ENCODE data around the gene GALNT17. TPM values are rescaled to one million over a fixed set of nuclear protein-coding genes. Genes with fewer than 3 reads are reported as not detected.

The GALNT17 gene
- total and polyA plus RNA-seq, 12 donors, result 0.94 to 37.5 (median 8.1) TPM

- intact Hi-C loops (cut with DNase I), result no loop called here
- no peaks in the 10 kb centered on the region for H3K36me3 ChIP-seq (replicated peaks in 1 of 2)
- H3K4me1 ChIP-seq (replicated peaks in 1 of 2), result no peaks in the 10 kb centered on the region
- WGBS, 4 donors, result 86 to 89% (median 87%) methylated on average over 6 of the region's 6 CpGs
- no peak overlapping the region for H3K4me3 ChIP-seq
- H3K27me3 ChIP-seq, result no peaks in the 10 kb centered on the region
- DNase-seq, result no peak
- H3K9me3 ChIP-seq (replicated peaks in 1 of 3), result no peaks in the 10 kb centered on the region
- TF ChIP-seq POLR2A (IDR thresholded peaks at IDR 0.05) (no peak), CTCF (IDR thresholded peaks at IDR 0.05) (no peak)
- H3K27ac ChIP-seq, result no peak overlapping the region
Observed at GRCh38 chr7:71144963-71145362, 13.0 kb downstream of the GALNT17 start.

DNA sequence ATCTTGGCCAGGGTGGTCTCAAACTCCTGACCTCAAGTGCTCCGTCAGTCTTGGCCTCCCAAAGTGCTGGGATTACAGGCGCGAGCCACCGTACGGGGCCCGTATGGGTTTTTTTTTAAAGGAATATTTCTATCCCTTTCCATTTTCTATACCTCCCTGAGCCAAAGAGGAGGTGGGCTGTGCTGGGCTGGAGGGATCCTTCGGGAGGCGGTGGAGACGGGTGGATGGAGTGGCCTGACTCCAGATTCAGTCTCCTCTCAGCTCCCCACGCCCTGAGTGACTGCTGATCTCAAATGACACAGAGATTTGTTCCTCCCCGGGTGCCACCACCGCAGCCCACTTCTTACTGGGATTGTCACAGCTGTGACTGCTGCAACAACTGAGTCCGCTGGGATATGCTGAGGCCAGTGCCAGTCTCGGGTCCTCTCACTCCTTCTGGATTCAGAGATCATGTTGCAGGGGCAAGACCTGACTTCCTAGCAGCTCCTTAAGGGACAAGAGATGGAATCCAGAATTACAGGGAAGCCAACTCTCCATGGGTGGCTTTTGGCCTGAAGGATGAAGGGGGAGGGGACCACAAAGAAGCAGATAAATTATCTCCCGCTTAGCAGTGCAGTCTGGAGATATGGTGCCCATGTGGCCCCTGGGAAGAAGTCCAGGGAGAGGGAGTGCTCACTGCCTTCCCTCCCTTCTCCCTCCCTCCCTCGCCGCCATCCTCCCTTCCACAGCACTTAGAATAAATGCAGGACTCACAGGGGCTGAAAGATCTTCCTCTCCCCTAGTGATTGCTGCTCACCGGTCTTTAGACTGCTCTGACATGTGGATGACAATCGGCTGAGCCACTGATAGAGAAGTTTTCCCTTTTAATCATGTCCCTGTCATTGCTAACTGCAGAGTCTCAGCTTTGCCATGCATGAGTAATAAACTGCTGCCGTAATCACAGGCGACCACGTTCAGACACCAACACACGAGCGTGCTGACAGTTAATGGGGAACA, 14.3 kb downstream of the GALNT17 start:
- H3K9me3 ChIP-seq (replicated peaks in 1 of 3), result no peaks in the 10 kb centered on the region
- no peaks in the 10 kb centered on the region for H3K27me3 ChIP-seq
- peak in 3 of 7 donors; percentile 21 to 32 (median 27) for DNase-seq
- no peaks in the 10 kb centered on the region for H3K4me1 ChIP-seq (replicated peaks in 1 of 2)
- H3K36me3 ChIP-seq (replicated peaks in 1 of 2), result no peaks in the 10 kb centered on the region
- no peak for TF ChIP-seq POLR2A (IDR thresholded peaks at IDR 0.05)
- TF ChIP-seq CTCF (IDR thresholded peaks at IDR 0.05), result no peak
- no peak overlapping the region for H3K4me3 ChIP-seq
- intact Hi-C loops (cut with DNase I), result no loop called here
- WGBS, 4 donors, result 52 to 54% (median 53%) methylated on average over 21 to 24 of the region's 24 CpGs
- no peak overlapping the region for H3K27ac ChIP-seq

GRCh38 chr7:71148098-71148497, 16.2 kb downstream of the GALNT17 start:
- no peaks in the 10 kb centered on the region for H3K27me3 ChIP-seq
- intact Hi-C loops (cut with DNase I), result no loop called here
- H3K4me3 ChIP-seq, result no peak overlapping the region
- no peaks in the 10 kb centered on the region for H3K4me1 ChIP-seq (replicated peaks in 1 of 2)
- TF ChIP-seq POLR2A (IDR thresholded peaks at IDR 0.05), result no peak
- no peak for TF ChIP-seq CTCF (IDR thresholded peaks at IDR 0.05)
- no peaks in the 10 kb centered on the region for H3K9me3 ChIP-seq (replicated peaks in 1 of 3)
- no peak overlapping the region for H3K27ac ChIP-seq
- no peak for DNase-seq
- no peaks in the 10 kb centered on the region for H3K36me3 ChIP-seq (replicated peaks in 1 of 2)

DNA sequence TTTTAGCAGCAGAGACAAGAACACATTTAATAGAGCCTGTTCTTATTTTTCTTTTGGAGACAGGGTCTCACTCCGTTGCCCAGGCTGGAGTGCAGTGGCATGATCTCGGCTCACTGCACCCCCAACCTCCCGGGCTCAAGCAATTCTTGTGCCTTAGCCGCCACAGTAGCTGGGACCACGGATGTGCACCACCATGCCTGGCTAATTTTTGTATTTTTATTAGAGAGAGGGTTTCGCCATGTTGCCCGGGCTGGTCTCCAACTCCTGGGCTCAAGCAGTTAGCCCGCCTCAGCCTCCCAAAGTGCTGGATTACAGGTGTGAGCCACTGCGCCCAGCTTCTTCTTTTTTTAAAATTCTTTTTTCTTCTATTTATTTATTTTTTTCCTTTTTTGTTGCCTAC, 23.3 kb downstream of the GALNT17 start:
- Histone ChIP-seq H3K4me3 (no peak overlapping the region), H3K27ac (no peak overlapping the region)

More for the DNA sequence above, 23.3 kb downstream of the GALNT17 start:
- 91 to 97% (median 92%) methylated on average over 7 to 9 of the region's 9 CpGs for WGBS, 4 donors
- Histone ChIP-seq H3K4me1 (replicated peaks in 1 of 2) (no peaks in the 10 kb centered on the region), H3K9me3 (replicated peaks in 1 of 3) (no peaks in the 10 kb centered on the region), H3K36me3 (replicated peaks in 1 of 2) (no peaks in the 10 kb centered on the region), H3K27me3 (no peaks in the 10 kb centered on the region)
- intact Hi-C loops (cut with DNase I), result no loop called here
- TF ChIP-seq CTCF (IDR thresholded peaks at IDR 0.05) (no peak), POLR2A (IDR thresholded peaks at IDR 0.05) (no peak)
- no peak for DNase-seq
